Progenitor cell of endocrine pancreas (in vitro differentiated cells): ENCODE data around the gene CLDN17. TPM values are rescaled to one million over a fixed set of nuclear protein-coding genes. Genes with fewer than 3 reads are reported as not detected.
A peak's percentile ranks its signal among the peaks of the same experiment; 100 is the strongest.

Source experiments
- DNase-seq: peaks from one replicate; pipeline ENCODE4 v3.0.0; 2021; ENCODE audit warnings: low spot score; ENCODE audit not compliant: unreplicated experiment
- H3K27ac Mint-ChIP-seq: 2 replicates; pipeline ENCODE4 v1.8.0; 2021; ENCODE audit warnings: mild to moderate bottlenecking, moderate library complexity, mixed read lengths
- H3K27me3 Mint-ChIP-seq: 2 replicates; pipeline ENCODE4 v1.8.0; 2021; ENCODE audit warnings: mixed read lengths
- H3K36me3 Mint-ChIP-seq: 2 replicates; pipeline ENCODE4 v1.8.0; 2022; ENCODE audit warnings: mixed read lengths; ENCODE audit not compliant: insufficient read depth
- H3K4me1 Mint-ChIP-seq: 2 replicates; pipeline ENCODE4 v1.8.0; 2021; ENCODE audit warnings: low read depth, mixed read lengths
- H3K4me3 Mint-ChIP-seq: 2 replicates; pipeline ENCODE4 v1.8.0; 2021; ENCODE audit warnings: low read depth, mild to moderate bottlenecking, moderate library complexity, mixed read lengths
- H3K9me3 Mint-ChIP-seq: 2 replicates; pipeline ENCODE4 v1.8.0; 2021; ENCODE audit warnings: low read depth, mixed read lengths
- long read RNA-seq: library from polyadenylated mRNA; unstranded; transcript quantifications from one replicate; pipeline ENCODE4 v2.0.0, GENCODE V29; 2020
- total RNA-seq: library from RNA; stranded (reverse); gene quantifications from 2 replicates; pipeline ENCODE4 v1.2.1, GENCODE V29; 2021
- TF ChIP-seq, protein P1 (sequence below): fragments of 200-600 bp; sonication (generic); IDR thresholded peaks from one replicate; pipeline ENCODE4 v1.5.0; 2021; ENCODE audit warnings: antibody characterized with exemption, mild to moderate bottlenecking; ENCODE audit not compliant: unreplicated experiment

CLDN17 gene, protein sequence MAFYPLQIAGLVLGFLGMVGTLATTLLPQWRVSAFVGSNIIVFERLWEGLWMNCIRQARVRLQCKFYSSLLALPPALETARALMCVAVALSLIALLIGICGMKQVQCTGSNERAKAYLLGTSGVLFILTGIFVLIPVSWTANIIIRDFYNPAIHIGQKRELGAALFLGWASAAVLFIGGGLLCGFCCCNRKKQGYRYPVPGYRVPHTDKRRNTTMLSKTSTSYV
- total RNA-seq, result not detected in 2 replicates
- long read RNA-seq, result 0 reads

DNA sequence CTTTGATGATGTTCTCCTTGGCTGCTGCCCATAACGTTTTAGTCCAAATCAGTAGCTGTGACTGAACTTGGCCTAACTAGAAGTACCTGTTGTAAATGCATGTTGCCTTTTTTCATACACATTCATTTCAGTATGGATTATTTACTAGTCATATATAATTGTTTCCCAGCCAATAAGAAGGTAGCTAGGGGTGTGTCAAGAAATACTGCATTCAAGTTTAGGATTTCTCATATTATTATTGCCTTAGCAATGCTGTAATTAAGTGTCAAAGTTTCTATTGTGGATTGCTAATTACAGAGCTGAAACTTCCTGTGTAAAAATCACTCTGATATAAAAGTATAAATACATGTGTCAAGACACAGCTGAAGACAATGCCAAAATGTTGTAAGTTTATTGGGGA is at the start of gene CLDN17:
Gene CLDN17 (minus strand): TSS at position 101 of the 400 bp plus-strand sequence. CDS start 188 bp downstream, outside the sequence.
- H3K4me1 Mint-ChIP-seq, result peaks cover 2% of the 10 kb centered on the region
- no peak within 1 kb of the TSS for H3K4me3 Mint-ChIP-seq
- no peak for DNase-seq
- TF ChIP-seq, protein P1, sequence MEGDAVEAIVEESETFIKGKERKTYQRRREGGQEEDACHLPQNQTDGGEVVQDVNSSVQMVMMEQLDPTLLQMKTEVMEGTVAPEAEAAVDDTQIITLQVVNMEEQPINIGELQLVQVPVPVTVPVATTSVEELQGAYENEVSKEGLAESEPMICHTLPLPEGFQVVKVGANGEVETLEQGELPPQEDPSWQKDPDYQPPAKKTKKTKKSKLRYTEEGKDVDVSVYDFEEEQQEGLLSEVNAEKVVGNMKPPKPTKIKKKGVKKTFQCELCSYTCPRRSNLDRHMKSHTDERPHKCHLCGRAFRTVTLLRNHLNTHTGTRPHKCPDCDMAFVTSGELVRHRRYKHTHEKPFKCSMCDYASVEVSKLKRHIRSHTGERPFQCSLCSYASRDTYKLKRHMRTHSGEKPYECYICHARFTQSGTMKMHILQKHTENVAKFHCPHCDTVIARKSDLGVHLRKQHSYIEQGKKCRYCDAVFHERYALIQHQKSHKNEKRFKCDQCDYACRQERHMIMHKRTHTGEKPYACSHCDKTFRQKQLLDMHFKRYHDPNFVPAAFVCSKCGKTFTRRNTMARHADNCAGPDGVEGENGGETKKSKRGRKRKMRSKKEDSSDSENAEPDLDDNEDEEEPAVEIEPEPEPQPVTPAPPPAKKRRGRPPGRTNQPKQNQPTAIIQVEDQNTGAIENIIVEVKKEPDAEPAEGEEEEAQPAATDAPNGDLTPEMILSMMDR, result no peak
- H3K9me3 Mint-ChIP-seq, result peaks cover 3% of the 10 kb centered on the region
- no peaks in the 10 kb centered on the region for H3K27me3 Mint-ChIP-seq
- H3K27ac Mint-ChIP-seq, result no peak within 1 kb of the TSS
- no peaks in the 10 kb centered on the region for H3K36me3 Mint-ChIP-seq

- Mint-ChIP-seq H3K27me3 (no peaks in the 10 kb centered on the region), H3K9me3 (no peaks in the 10 kb centered on the region), H3K4me3 (no peak within 1 kb of the TSS), H3K36me3 (no peaks in the 10 kb centered on the region), H3K4me1 (no peaks in the 10 kb centered on the region), H3K27ac (no peak within 1 kb of the TSS)
- TF ChIP-seq, protein P1, result no peak
- DNase-seq, result no peak
Measured at GRCh38 chr21:30216041-30216723, 49.6 kb upstream of the CLDN17 start, which contains the start of gene CLDN8. CLDN8 (minus strand) TSS chr21:30216097; CDS start chr21:30215925, 172 bp downstream.

DNA sequence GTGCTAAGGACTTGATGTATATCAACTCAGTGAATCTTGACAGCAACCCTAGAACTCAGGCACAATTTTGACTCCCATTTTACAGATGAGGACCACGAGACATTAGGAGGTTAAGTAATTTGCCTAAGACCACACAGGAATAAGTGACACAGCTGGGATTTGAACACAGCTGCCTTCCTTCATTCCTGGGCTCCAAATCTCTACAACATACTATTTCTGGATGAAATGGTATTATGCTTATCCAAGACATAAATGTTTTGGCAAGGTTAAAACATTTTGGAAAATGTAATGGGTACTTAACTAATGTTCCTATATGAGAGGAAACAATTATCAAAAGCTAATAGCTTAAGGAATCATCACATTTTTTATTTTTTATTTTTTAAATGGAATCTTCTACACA is 44.5 kb upstream of the CLDN17 start:
- H3K27me3 Mint-ChIP-seq, result no peaks in the 10 kb centered on the region
- H3K4me1 Mint-ChIP-seq, result no peaks in the 10 kb centered on the region
- no peak for DNase-seq
- H3K36me3 Mint-ChIP-seq, result no peaks in the 10 kb centered on the region
- TF ChIP-seq, protein P1, result no peak
- no peaks in the 10 kb centered on the region for H3K9me3 Mint-ChIP-seq
- no peak overlapping the region for H3K27ac Mint-ChIP-seq
- H3K4me3 Mint-ChIP-seq, result no peak overlapping the region

GRCh38 chr21:30209601-30210000 is 43.0 kb upstream of the CLDN17 start:
- H3K27ac Mint-ChIP-seq, result peak overlapping the region; percentile 6
- no peak for DNase-seq
- no peak overlapping the region for H3K4me3 Mint-ChIP-seq

GRCh38 chr21:30207252-30207579 is 40.6 kb upstream of the CLDN17 start:
- Mint-ChIP-seq H3K36me3 (no peaks in the 10 kb centered on the region), H3K27ac (no peak overlapping the region), H3K4me3 (no peak overlapping the region), H3K4me1 (no peaks in the 10 kb centered on the region), H3K9me3 (no peaks in the 10 kb centered on the region), H3K27me3 (no peaks in the 10 kb centered on the region)
- TF ChIP-seq, protein P1, result no peak
- no peak for DNase-seq

More at GRCh38 chr21:30209601-30210000, 43.0 kb upstream of the CLDN17 start:
- TF ChIP-seq, protein P1, result no peak
- Mint-ChIP-seq H3K9me3 (no peaks in the 10 kb centered on the region), H3K4me1 (no peaks in the 10 kb centered on the region), H3K27me3 (no peaks in the 10 kb centered on the region), H3K36me3 (no peaks in the 10 kb centered on the region)
